Endothelial cell (in vitro differentiated cells): ENCODE results near the gene EMC7. TPM values are rescaled to one million over a fixed set of nuclear protein-coding genes. Genes with fewer than 3 reads are reported as not detected.
"Not testable (repeated sequence)": the region's sequence is repeated elsewhere in the genome, so short reads cannot be mapped to it uniquely, and the experiment has no call there.

ENCODE experiments used
- DNase-seq: peaks from one replicate; pipeline ENCODE4 v3.0.0; 2021; ENCODE audit warnings: low spot score
- H3K27ac Mint-ChIP-seq: one replicate; pipeline ENCODE4 v1.8.0; 2021; ENCODE audit warnings: mixed read lengths, inconsistent platforms; ENCODE audit not compliant: unreplicated experiment
- H3K27me3 Mint-ChIP-seq: one replicate; pipeline ENCODE4 v1.8.0; 2021; ENCODE audit warnings: mild to moderate bottlenecking, moderate library complexity, mixed read lengths, inconsistent platforms; ENCODE audit not compliant: unreplicated experiment
- H3K36me3 Mint-ChIP-seq: one replicate; pipeline ENCODE4 v1.8.0; 2021; ENCODE audit warnings: mild to moderate bottlenecking, low read depth, mixed read lengths, inconsistent platforms; ENCODE audit not compliant: unreplicated experiment
- H3K4me1 Mint-ChIP-seq: one replicate; pipeline ENCODE4 v1.8.0; 2021; ENCODE audit warnings: mild to moderate bottlenecking, mixed read lengths, inconsistent platforms; ENCODE audit not compliant: unreplicated experiment
- H3K4me3 Mint-ChIP-seq: one replicate; pipeline ENCODE4 v1.8.0; 2021; ENCODE audit warnings: mild to moderate bottlenecking, mixed read lengths, inconsistent platforms; ENCODE audit not compliant: unreplicated experiment
- H3K9me3 Mint-ChIP-seq: one replicate; pipeline ENCODE4 v1.8.0; 2021; ENCODE audit warnings: mixed read lengths, inconsistent platforms; ENCODE audit not compliant: unreplicated experiment
- total RNA-seq: library from RNA; stranded (reverse); fragmentation: NEBNext Ultra II Directional; extraction: Animal tissue kit (Norgen Biotek cat#: 25700); gene quantifications from one replicate; pipeline ENCODE4 v1.2.1, GENCODE V29; 2021; ENCODE audit not compliant: unreplicated experiment
- TF ChIP-seq, protein P1 (sequence below): fragments of 200-600 bp; sonication (generic); IDR thresholded peaks from one replicate; pipeline ENCODE4 v1.5.0; 2021; ENCODE audit warnings: antibody characterized with exemption; ENCODE audit not compliant: unreplicated experiment

EMC7 gene
- total RNA-seq, 1 donor from 2014 or later: 41.8 TPM

DNA sequence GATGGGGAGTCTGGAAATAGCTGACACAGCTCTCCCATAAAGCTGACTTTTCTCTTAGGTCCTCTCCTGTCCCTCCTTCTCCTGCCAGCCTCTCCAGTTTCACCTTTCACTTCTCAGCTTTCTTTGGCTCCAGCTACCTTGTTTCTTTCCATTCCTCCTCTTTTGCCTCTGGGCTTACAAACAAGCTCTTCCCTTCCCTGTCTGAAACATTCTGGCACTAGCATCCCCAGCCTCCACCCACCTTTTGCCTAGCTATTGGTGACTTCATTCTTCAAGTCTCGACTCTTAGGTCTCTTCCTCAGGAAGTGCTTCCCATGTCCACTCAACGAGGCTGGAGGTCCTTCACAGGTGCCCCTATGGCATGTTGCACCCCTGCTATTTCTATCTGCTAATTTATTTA is 42.2 kb downstream of the EMC7 start:
- Mint-ChIP-seq H3K27ac (no peak overlapping the region), H3K4me1 (peaks cover 8% of the 10 kb centered on the region), H3K4me3 (no peak overlapping the region), H3K36me3 (no peaks in the 10 kb centered on the region), H3K9me3 (no peaks in the 10 kb centered on the region), H3K27me3 (no peaks in the 10 kb centered on the region)
- DNase-seq: no peak
- TF ChIP-seq, protein P1, sequence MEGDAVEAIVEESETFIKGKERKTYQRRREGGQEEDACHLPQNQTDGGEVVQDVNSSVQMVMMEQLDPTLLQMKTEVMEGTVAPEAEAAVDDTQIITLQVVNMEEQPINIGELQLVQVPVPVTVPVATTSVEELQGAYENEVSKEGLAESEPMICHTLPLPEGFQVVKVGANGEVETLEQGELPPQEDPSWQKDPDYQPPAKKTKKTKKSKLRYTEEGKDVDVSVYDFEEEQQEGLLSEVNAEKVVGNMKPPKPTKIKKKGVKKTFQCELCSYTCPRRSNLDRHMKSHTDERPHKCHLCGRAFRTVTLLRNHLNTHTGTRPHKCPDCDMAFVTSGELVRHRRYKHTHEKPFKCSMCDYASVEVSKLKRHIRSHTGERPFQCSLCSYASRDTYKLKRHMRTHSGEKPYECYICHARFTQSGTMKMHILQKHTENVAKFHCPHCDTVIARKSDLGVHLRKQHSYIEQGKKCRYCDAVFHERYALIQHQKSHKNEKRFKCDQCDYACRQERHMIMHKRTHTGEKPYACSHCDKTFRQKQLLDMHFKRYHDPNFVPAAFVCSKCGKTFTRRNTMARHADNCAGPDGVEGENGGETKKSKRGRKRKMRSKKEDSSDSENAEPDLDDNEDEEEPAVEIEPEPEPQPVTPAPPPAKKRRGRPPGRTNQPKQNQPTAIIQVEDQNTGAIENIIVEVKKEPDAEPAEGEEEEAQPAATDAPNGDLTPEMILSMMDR: no peak

DNA sequence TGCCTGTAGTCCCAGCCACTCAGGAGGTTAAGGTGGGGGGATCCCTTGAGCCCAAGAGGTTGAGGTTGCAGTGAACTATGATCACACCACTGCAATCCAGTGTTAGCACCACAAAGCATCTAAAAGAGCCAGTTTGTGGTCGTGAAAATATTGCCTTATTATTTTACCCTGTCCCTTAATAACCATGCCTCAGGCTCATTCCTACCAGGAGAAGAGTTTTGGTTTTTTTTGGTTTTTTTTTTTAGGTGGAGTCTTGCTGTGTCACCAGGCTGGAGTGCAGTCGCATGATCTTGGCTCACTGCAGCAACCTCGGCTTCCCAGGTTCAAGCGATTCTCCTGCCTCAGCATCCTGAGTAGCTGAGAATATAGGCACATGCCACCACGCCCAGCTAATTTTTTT is 44.8 kb downstream of the EMC7 start:
- H3K4me3 Mint-ChIP-seq: no peak overlapping the region
- H3K27ac Mint-ChIP-seq: no peak overlapping the region
- H3K4me1 Mint-ChIP-seq: no peaks in the 10 kb centered on the region
- TF ChIP-seq, protein P1: no peak
- no peaks in the 10 kb centered on the region for H3K9me3 Mint-ChIP-seq
- peaks cover 1% of the 10 kb centered on the region for H3K27me3 Mint-ChIP-seq
- no peaks in the 10 kb centered on the region for H3K36me3 Mint-ChIP-seq
- DNase-seq: no peak

DNA sequence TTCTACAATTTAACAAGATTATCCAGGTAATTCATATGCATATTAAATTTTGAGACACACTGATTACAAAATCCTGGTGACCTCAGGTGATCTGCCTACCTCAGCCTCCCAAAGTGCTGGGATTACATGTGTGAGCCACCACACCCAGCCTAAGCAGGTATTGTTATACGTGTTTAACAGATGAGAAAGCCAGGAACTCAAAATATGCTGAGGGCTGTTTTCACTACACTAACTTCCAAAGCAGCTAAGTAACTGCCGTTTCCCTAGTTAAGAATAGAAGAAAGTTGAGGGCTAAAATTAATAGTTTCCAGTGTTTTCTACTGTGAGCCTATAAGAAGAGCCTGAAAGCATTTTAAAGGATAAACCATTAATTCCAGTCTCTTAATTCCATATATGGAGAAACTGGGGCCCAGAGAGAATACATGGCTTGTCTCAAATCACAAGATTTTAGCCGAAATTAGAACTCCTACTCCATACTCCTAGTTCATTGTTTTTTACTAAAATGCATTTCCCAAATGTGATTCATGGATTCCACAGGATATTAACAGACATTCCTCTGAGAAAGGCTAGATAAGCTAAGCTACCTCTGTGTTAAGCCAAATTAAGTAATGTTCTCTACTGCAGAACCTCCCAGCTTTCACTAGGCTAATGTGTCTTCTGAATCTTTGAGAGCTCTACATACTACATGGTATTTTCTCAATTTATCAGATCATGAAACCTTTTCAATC is 45.6 kb downstream of the EMC7 start:
- H3K27ac Mint-ChIP-seq: no peak overlapping the region

DNA sequence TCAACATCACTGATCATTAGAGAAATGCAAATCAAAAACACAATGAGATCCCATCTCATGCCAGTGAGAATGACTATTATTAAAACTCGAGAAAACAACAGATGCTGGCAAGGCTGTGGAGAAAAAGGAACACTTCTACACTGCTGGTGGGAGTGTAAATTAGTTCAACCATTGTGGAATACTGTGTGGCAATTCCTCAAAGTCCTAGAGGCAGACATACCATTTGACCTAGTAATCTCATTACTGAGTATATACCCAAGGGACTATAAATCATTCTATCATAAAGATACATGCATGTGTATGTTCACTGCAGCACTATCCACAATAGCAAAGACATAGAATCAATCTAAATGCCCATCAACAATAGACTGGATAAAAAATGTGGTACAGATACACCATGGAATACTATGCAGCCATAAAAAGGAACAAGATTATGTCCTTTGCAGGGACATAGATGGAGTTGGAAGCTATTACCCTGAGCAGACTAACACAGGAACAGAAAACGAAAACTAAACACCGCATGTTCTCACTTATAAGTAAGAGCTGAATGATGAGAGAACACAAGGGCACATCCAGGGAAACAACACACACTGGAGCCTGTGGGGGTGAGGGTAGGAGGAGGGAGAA is 47.5 kb downstream of the EMC7 start:
- Mint-ChIP-seq H3K27me3 (peaks cover 1% of the 10 kb centered on the region), H3K36me3 (peaks cover 4% of the 10 kb centered on the region), H3K4me1 (no peaks in the 10 kb centered on the region), H3K27ac (no peak overlapping the region), H3K9me3 (peaks cover 6% of the 10 kb centered on the region), H3K4me3 (no peak overlapping the region)
- DNase-seq: no peak
- TF ChIP-seq, protein P1: no peak

More for the DNA sequence above, 45.6 kb downstream of the EMC7 start:
- Mint-ChIP-seq H3K4me3 (no peak overlapping the region), H3K4me1 (no peaks in the 10 kb centered on the region), H3K27me3 (peaks cover 1% of the 10 kb centered on the region), H3K9me3 (peaks cover 3% of the 10 kb centered on the region), H3K36me3 (no peaks in the 10 kb centered on the region)
- TF ChIP-seq, protein P1: no peak
- DNase-seq: no peak

DNA sequence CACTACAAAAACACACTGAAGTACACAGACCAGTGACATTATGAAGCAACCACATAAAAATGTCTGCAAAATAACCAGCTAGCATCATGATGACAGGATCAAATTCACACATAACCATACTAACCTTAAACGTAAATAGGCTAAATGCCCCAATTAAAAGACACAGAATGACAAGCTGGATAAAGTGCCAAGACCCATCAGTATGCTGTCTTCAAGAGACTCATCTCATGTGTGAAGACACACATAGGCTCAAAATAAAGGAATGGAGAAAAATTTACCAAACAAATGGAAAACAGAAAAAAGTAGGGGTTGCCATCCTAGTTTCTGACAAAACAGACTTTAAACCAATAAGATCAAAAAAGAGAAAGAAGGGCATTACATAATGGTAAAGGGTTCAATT is 51.3 kb downstream of the EMC7 start:
- not testable (repeated sequence) for DNase-seq, H3K27me3 Mint-ChIP-seq, H3K27ac Mint-ChIP-seq, H3K9me3 Mint-ChIP-seq, H3K36me3 Mint-ChIP-seq, H3K4me3 Mint-ChIP-seq, H3K4me1 Mint-ChIP-seq
